Measurements from ENCODE around the gene HECW1. TPM values are rescaled to one million over a fixed set of nuclear protein-coding genes. Genes with fewer than 3 reads are reported as not detected.

The HECW1 gene
- total RNA-seq, 1 donor from 2014 or later, result 68.7 TPM

- TF ChIP-seq, protein P1, sequence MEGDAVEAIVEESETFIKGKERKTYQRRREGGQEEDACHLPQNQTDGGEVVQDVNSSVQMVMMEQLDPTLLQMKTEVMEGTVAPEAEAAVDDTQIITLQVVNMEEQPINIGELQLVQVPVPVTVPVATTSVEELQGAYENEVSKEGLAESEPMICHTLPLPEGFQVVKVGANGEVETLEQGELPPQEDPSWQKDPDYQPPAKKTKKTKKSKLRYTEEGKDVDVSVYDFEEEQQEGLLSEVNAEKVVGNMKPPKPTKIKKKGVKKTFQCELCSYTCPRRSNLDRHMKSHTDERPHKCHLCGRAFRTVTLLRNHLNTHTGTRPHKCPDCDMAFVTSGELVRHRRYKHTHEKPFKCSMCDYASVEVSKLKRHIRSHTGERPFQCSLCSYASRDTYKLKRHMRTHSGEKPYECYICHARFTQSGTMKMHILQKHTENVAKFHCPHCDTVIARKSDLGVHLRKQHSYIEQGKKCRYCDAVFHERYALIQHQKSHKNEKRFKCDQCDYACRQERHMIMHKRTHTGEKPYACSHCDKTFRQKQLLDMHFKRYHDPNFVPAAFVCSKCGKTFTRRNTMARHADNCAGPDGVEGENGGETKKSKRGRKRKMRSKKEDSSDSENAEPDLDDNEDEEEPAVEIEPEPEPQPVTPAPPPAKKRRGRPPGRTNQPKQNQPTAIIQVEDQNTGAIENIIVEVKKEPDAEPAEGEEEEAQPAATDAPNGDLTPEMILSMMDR (IDR thresholded peaks at IDR 0.05; ENCODE audit: partially characterized antibody, unreplicated experiment), result no peak
- Mint-ChIP-seq H3K4me1 (ENCODE audit: low read depth, unreplicated experiment) (peaks cover 9% of the 10 kb centered on the region), H3K27me3 (ENCODE audit: unreplicated experiment) (no peaks in the 10 kb centered on the region), H3K36me3 (ENCODE audit: unreplicated experiment) (no peaks in the 10 kb centered on the region), H3K9me3 (ENCODE audit: unreplicated experiment) (peaks cover 1% of the 10 kb centered on the region), H3K27ac (ENCODE audit: unreplicated experiment) (no peak overlapping the region), H3K4me3 (ENCODE audit: unreplicated experiment) (no peak overlapping the region)
- no peak for DNase-seq
Observed at GRCh38 chr7:43164757-43165156, 52.3 kb downstream of the HECW1 start.

DNA sequence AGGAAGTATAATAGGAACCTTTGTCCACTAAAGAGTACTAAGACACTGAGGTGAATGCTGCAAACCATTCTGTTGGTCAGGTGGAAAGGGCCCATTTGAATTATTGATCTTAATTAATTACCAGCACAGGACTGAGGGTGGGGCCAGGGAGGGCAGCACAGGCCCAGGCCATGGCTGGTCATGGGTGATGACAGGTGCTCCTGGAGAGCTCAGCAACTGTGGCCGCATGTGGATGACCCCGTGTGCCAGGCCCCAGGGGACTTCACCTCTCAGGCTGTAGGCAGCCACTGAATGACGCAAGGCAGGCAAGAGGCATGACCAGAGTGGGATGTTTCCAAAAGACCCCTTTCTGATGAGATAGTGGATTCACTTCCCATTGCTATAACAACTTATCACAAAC is 54.2 kb downstream of the HECW1 start:
- H3K27ac Mint-ChIP-seq (ENCODE audit: unreplicated experiment), result no peak overlapping the region

DNA sequence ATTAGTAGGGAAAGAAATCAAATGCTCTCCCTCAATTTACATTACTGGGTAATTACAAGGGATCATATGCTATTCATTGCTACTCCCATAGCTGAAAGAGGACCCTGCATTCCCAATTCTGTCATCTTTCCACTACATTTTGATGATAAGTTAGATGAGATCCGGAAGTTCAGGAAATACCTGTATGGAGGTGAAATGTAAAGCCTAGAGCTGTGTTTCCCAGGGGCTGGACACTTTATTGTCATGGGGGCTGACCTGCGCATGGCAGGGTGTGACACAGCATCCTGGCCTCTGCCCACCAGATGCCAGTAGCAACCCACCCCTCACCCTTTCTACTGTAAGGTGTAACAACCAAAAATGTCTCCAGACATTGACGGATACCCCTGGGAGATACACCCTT is 56.6 kb downstream of the HECW1 start:
- Mint-ChIP-seq H3K36me3 (ENCODE audit: unreplicated experiment) (no peaks in the 10 kb centered on the region), H3K4me1 (ENCODE audit: low read depth, unreplicated experiment) (peaks cover 2% of the 10 kb centered on the region), H3K9me3 (ENCODE audit: unreplicated experiment) (peaks cover 5% of the 10 kb centered on the region), H3K27ac (ENCODE audit: unreplicated experiment) (no peak overlapping the region), H3K27me3 (ENCODE audit: unreplicated experiment) (no peaks in the 10 kb centered on the region), H3K4me3 (ENCODE audit: unreplicated experiment) (no peak overlapping the region)
- TF ChIP-seq, protein P1 (IDR thresholded peaks at IDR 0.05; ENCODE audit: partially characterized antibody, unreplicated experiment), result no peak
- no peak for DNase-seq

More for the DNA sequence above, 54.2 kb downstream of the HECW1 start:
- H3K4me3 Mint-ChIP-seq (ENCODE audit: unreplicated experiment), result no peak overlapping the region
- peaks cover 5% of the 10 kb centered on the region for H3K9me3 Mint-ChIP-seq (ENCODE audit: unreplicated experiment)
- peaks cover 5% of the 10 kb centered on the region for H3K4me1 Mint-ChIP-seq (ENCODE audit: low read depth, unreplicated experiment)
- TF ChIP-seq, protein P1 (IDR thresholded peaks at IDR 0.05; ENCODE audit: partially characterized antibody, unreplicated experiment), result no peak
- H3K36me3 Mint-ChIP-seq (ENCODE audit: unreplicated experiment), result no peaks in the 10 kb centered on the region
- no peaks in the 10 kb centered on the region for H3K27me3 Mint-ChIP-seq (ENCODE audit: unreplicated experiment)
- no peak for DNase-seq

GRCh38 chr7:43170571-43170970 is 58.1 kb downstream of the HECW1 start:
- Mint-ChIP-seq H3K4me1 (ENCODE audit: low read depth, unreplicated experiment) (peaks cover 2% of the 10 kb centered on the region), H3K4me3 (ENCODE audit: unreplicated experiment) (no peak overlapping the region), H3K36me3 (ENCODE audit: unreplicated experiment) (no peaks in the 10 kb centered on the region), H3K27me3 (ENCODE audit: unreplicated experiment) (no peaks in the 10 kb centered on the region), H3K27ac (ENCODE audit: unreplicated experiment) (no peak overlapping the region), H3K9me3 (ENCODE audit: unreplicated experiment) (peaks cover 5% of the 10 kb centered on the region)
- no peak for DNase-seq
- TF ChIP-seq, protein P1 (IDR thresholded peaks at IDR 0.05; ENCODE audit: partially characterized antibody, unreplicated experiment), result no peak

DNA sequence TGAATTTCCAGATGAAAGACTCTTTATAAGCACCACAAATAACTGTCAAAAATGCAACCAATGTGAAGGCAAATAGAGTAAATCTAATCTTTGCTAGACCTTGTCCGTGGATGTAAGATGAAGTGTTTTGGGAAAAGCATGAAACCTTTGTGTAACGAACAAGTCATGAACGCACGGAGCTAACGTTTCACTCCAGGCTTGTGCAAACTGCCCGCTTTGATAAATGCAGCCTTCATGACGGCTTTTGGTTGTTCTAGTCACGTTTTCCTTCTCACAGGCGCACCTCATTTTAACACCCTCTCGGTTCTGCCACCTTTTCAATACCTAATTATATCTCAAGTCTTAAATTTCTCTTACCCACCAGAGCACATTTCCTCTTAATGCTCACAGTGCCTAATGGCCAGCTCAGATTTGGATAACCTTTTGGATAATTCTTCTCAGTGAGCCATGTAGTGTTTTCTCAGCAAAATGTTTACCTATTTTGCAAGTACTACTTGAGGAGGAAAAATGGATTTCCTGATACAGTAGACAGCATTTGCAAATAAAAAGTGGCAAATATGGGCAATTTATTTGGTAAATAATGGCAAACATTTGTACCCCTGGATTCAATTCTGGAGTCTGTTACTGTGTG is 63.2 kb downstream of the HECW1 start:
- no peak overlapping the region for H3K4me3 Mint-ChIP-seq (ENCODE audit: unreplicated experiment)
- H3K27ac Mint-ChIP-seq (ENCODE audit: unreplicated experiment), result no peak overlapping the region
- H3K4me1 Mint-ChIP-seq (ENCODE audit: low read depth, unreplicated experiment), result no peaks in the 10 kb centered on the region
- H3K27me3 Mint-ChIP-seq (ENCODE audit: unreplicated experiment), result peaks cover 3% of the 10 kb centered on the region
- DNase-seq, result no peak
- TF ChIP-seq, protein P1 (IDR thresholded peaks at IDR 0.05; ENCODE audit: partially characterized antibody, unreplicated experiment), result no peak
- H3K9me3 Mint-ChIP-seq (ENCODE audit: unreplicated experiment), result no peaks in the 10 kb centered on the region
- H3K36me3 Mint-ChIP-seq (ENCODE audit: unreplicated experiment), result no peaks in the 10 kb centered on the region

All from glutamatergic neuron (in vitro differentiated cells).